Measurements from ENCODE around the gene HK1. TPM values are rescaled to one million over a fixed set of nuclear protein-coding genes. Genes with fewer than 3 reads are reported as not detected.

Gene HK1
- total RNA-seq, result 100 to 1,000 TPM; 151 to 153 TPM
- 144 TPM for polyA plus RNA-seq

DNA sequence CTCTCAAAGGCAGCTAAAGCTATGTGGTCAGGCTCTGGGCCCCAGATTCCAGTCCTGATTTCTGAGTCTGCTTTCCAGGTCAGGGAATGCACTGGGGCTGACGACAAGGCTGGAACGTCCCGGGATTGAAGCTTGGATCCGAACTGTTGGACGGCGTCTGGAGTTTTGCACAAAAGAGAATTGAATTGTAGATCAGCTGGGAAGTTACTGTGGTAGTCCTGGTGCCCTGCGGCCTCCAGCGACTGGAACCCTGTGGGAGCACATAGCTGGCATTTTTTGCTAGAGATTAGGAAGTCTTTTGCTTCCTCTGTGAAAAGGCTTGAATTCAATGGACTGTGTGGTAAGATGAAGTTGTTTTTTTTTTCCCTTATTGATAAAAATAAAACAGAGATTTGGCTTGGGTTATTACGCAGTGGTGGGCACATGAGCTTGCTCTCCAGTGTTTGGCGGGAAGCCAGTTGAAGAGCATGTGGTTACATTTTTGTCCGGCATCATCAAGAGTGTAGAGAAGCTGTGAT lies at the start of gene HK1:
HK1 (plus strand) TSS at position 51 of the 518 bp plus-strand sequence.
- no peak for DNase-seq
- POLR2A ChIA-PET, result no interaction called here
- CTCF ChIA-PET, result no interaction called here
- no peaks in the 10 kb centered on the region for H3K9me3 ChIP-seq (ENCODE audit: low read length)
- no peaks in the 10 kb centered on the region for H3K4me1 ChIP-seq (ENCODE audit: insufficient read depth, low read length)
- no peak within 1 kb of the TSS for H3K27ac Mint-ChIP-seq
- H3K27me3 Mint-ChIP-seq, result peaks cover 2 to 7% of the 10 kb centered on the region in 2 donors
- no peaks in the 10 kb centered on the region for H3K4me1 Mint-ChIP-seq
- peak within 1 kb of the TSS in 1 of 7 donors; percentile 73 for H3K4me3 Mint-ChIP-seq
- no peaks in the 10 kb centered on the region for H3K36me3 Mint-ChIP-seq
- H3K27me3 ChIP-seq (ENCODE audit: insufficient read depth, low read length, poor library complexity, severe bottlenecking), result no peaks in the 10 kb centered on the region
- no peak within 1 kb of the TSS for H3K27ac ChIP-seq (ENCODE audit: low read depth, low read length)
- no peaks in the 10 kb centered on the region for H3K36me3 ChIP-seq (ENCODE audit: insufficient read depth, low read length)
- H3K4me3 ChIP-seq (ENCODE audit: low read length), result no peak within 1 kb of the TSS
- H3K9me3 Mint-ChIP-seq, result no peaks in the 10 kb centered on the region

DNA sequence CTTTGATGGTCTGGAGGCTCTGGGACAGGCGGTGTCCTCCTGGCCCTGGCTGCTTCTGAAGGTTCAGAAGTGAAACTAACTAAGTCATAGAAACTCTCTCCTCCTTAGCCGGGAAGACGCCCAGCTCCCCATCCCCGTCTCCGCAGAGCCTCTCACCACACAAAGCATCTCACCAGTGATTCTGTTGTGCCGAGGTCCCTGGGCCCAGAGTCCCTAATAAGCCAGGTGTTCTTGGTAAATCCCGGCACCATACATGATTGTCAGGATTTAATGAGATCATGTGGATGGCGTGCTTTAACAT lies 48.7 kb upstream of the HK1 start:
- Mint-ChIP-seq H3K27me3 (peaks cover 0 to 2% of the 10 kb centered on the region in 2 donors), H3K4me1 (peaks cover 67 to 87% (median 69%) of the 10 kb centered on the region in 3 donors), H3K9me3 (no peaks in the 10 kb centered on the region), H3K36me3 (no peaks in the 10 kb centered on the region), H3K27ac (peak overlapping the region; percentile 89 to 99 (median 96)), H3K4me3 (peak overlapping the region; percentile 82 to 95 (median 88))
- CTCF ChIA-PET, result interaction anchor here (0.8 to 1.8 kb wide), 10 partner anchors 10 to 224 kb away, joined by 3 to 9 read pairs (median 4); no protein-coding TSS in a partner anchor
- DNase-seq, result no peak
- POLR2A ChIA-PET, result interaction anchor here (0.5 to 1.1 kb wide), 3 partner anchors 133 to 181 kb away, joined by 3 to 6 read pairs (median 4); no protein-coding TSS in a partner anchor
- H3K27me3 ChIP-seq (ENCODE audit: insufficient read depth, low read length, poor library complexity, severe bottlenecking), result no peaks in the 10 kb centered on the region
- no peaks in the 10 kb centered on the region for H3K9me3 ChIP-seq (ENCODE audit: low read length)
- peak overlapping the region; percentile 38 for H3K4me3 ChIP-seq (ENCODE audit: low read length)
- peak overlapping the region; percentile 74 for H3K27ac ChIP-seq (ENCODE audit: low read depth, low read length)
- no peaks in the 10 kb centered on the region for H3K36me3 ChIP-seq (ENCODE audit: insufficient read depth, low read length)
- H3K4me1 ChIP-seq (ENCODE audit: insufficient read depth, low read length), result peaks cover 65% of the 10 kb centered on the region

DNA sequence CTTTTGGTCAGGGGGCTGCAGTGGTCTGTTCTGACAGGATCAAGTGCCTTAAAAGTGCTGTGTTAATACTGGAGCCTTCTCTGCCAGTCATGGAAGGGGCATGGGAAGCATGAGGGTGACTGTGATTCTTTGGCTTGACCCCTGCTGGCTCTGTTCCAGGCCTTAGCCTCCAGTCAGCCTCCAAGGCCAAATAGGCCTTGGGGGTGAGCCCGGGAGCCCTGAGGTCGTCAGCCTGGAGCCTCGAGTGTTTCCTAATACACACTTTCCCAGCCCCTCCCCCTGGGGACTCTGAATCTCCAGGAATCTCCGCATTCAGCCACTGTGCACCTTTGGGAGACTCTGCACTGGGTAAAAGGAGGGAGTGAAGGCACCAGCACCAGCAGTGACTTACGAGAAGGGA lies 48.2 kb upstream of the HK1 start:
- Mint-ChIP-seq H3K27me3 (peaks cover 0 to 2% of the 10 kb centered on the region in 2 donors), H3K4me1 (peaks cover 61 to 83% (median 65%) of the 10 kb centered on the region in 3 donors), H3K36me3 (no peaks in the 10 kb centered on the region), H3K9me3 (no peaks in the 10 kb centered on the region), H3K4me3 (peak overlapping the region; percentile 82 to 95 (median 88)), H3K27ac (peak overlapping the region in 6 of 8 donors; percentile 90 to 99 (median 96))
- ChIA-PET POLR2A (no interaction called here), CTCF (interaction anchor here (1.3 to 1.4 kb wide), 2 partner anchors 24 to 87 kb away, joined by 3 to 4 read pairs; no protein-coding TSS in a partner anchor)
- Histone ChIP-seq H3K27me3 (ENCODE audit: insufficient read depth, low read length, poor library complexity, severe bottlenecking) (no peaks in the 10 kb centered on the region), H3K4me3 (ENCODE audit: low read length) (no peak overlapping the region), H3K27ac (ENCODE audit: low read depth, low read length) (peak overlapping the region; percentile 74), H3K9me3 (ENCODE audit: low read length) (no peaks in the 10 kb centered on the region), H3K4me1 (ENCODE audit: insufficient read depth, low read length) (peaks cover 62% of the 10 kb centered on the region), H3K36me3 (ENCODE audit: insufficient read depth, low read length) (no peaks in the 10 kb centered on the region)
- no peak for DNase-seq

DNA sequence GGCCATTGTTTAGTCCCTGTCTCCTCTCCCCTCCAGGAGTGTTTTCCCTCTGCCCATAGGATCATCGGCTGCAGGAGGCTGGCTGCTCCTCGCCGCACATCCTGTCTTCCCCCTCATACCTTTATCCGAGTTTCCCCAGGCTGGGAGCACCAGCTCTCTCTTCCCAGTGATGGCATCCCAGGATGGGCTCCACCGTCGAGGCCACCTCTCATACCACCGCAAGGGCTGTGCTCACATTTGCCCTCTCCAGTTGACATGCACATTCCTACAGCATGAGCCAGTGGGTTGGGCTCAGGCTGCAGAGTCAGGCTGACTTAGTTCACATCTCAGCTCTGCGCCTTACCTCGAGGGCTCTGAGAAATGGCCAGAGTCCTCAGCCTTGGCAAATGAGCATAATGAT lies 46.0 kb upstream of the HK1 start:
- Mint-ChIP-seq H3K27me3 (peaks cover 0 to 2% of the 10 kb centered on the region in 2 donors), H3K9me3 (no peaks in the 10 kb centered on the region), H3K4me1 (peaks cover 51 to 63% (median 55%) of the 10 kb centered on the region in 3 donors), H3K36me3 (no peaks in the 10 kb centered on the region), H3K27ac (peak overlapping the region in 4 of 8 donors; percentile 33 to 87 (median 54)), H3K4me3 (peak overlapping the region in 3 of 7 donors; percentile 36 to 82 (median 49))
- H3K4me3 ChIP-seq (ENCODE audit: low read length), result no peak overlapping the region
- H3K9me3 ChIP-seq (ENCODE audit: low read length), result no peaks in the 10 kb centered on the region
- DNase-seq, result no peak
- POLR2A ChIA-PET, result interaction anchor here (1.0 kb wide), 1 partner anchor 107 kb away, joined by 3 read pairs; no protein-coding TSS in a partner anchor
- H3K36me3 ChIP-seq (ENCODE audit: insufficient read depth, low read length), result no peaks in the 10 kb centered on the region
- H3K27ac ChIP-seq (ENCODE audit: low read depth, low read length), result no peak overlapping the region
- CTCF ChIA-PET, result interaction anchor here (0.7 to 2.6 kb wide), 4 partner anchors 8 to 160 kb away, joined by 3 to 7 read pairs (median 4); no protein-coding TSS in a partner anchor
- no peaks in the 10 kb centered on the region for H3K27me3 ChIP-seq (ENCODE audit: insufficient read depth, low read length, poor library complexity, severe bottlenecking)
- peaks cover 51% of the 10 kb centered on the region for H3K4me1 ChIP-seq (ENCODE audit: insufficient read depth, low read length)

DNA sequence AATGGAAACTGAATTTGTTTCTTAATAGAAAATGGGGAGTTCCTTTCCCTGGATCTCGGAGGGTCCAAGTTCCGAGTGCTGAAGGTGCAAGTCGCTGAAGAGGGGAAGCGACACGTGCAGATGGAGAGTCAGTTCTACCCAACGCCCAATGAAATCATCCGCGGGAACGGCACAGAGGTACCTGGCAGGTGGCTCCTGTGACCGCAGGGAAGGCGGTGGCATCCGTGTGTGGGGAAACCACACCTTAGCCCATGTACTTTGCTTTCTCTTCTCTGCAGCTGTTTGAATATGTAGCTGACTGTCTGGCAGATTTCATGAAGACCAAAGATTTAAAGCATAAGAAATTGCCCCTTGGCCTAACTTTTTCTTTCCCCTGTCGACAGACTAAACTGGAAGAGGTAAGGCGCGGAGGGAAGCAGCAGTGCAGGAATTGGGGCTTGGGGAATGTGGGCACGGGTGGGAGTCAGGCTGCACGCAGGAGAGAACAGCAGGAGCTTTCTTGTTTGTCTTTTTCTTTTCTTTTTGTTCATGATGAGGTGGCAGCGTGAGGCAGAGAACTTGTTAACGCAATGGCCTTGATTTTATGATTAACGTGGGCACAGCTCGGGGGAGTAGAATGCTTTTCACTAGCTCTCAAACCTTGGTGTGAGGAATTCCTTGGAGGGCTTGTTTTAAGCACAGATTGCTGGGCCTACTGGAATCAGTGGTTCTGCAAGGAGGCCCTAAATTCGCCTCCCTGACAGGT lies 45.4 kb upstream of the HK1 start:
- Histone ChIP-seq H3K4me1 (ENCODE audit: insufficient read depth, low read length) (peaks cover 51% of the 10 kb centered on the region), H3K36me3 (ENCODE audit: insufficient read depth, low read length) (no peaks in the 10 kb centered on the region), H3K4me3 (ENCODE audit: low read length) (peak overlapping the region; percentile 10), H3K27me3 (ENCODE audit: insufficient read depth, low read length, poor library complexity, severe bottlenecking) (no peaks in the 10 kb centered on the region), H3K27ac (ENCODE audit: low read depth, low read length) (no peak overlapping the region), H3K9me3 (ENCODE audit: low read length) (no peaks in the 10 kb centered on the region)
- CTCF ChIA-PET, result interaction anchor here (0.7 to 2.6 kb wide), 3 partner anchors 9 to 160 kb away, joined by 3 to 7 read pairs (median 4); no protein-coding TSS in a partner anchor
- Mint-ChIP-seq H3K36me3 (no peaks in the 10 kb centered on the region), H3K27me3 (peaks cover 0 to 2% of the 10 kb centered on the region in 2 donors), H3K9me3 (no peaks in the 10 kb centered on the region), H3K4me3 (peak overlapping the region; percentile 36 to 82 (median 62)), H3K27ac (peak overlapping the region; percentile 22 to 87 (median 70)), H3K4me1 (peaks cover 50 to 62% (median 54%) of the 10 kb centered on the region in 3 donors)
- DNase-seq, result peak in 3 of 5 donors; percentile 40 to 65 (median 54)
- POLR2A ChIA-PET, result interaction anchor here (0.6 to 1.0 kb wide), 2 partner anchors 108 to 138 kb away, joined by 3 to 6 read pairs; no protein-coding TSS in a partner anchor

DNA sequence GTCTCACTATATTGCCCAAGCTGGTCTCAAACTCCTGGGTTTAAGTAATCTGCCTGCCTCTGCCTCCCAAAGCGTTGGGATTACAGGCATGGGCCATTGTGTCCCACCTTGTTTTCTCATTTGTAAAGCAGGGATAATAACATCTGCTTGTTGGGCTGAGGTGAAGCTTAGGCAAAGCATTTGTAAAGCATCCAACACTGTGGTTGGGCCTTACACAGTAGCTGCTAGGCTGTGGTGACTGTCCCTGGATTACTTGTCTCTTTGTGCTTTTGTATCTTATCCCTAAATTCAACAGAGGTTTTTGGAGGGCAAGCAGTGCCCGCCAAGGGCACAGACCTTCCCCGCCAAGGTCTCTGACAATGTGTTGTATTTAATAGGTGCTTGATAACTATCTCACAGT lies 43.8 kb upstream of the HK1 start:
- ChIA-PET CTCF (interaction anchor here (0.8 to 9.6 kb wide), 4 partner anchors 12 to 174 kb away, joined by 3 to 103 read pairs (median 5); no protein-coding TSS in a partner anchor), POLR2A (no interaction called here)
- no peaks in the 10 kb centered on the region for H3K36me3 Mint-ChIP-seq
- peaks cover 37% of the 10 kb centered on the region for H3K4me1 ChIP-seq (ENCODE audit: insufficient read depth, low read length)
- DNase-seq, result no peak
- H3K4me3 ChIP-seq (ENCODE audit: low read length), result no peak overlapping the region
- H3K27ac ChIP-seq (ENCODE audit: low read depth, low read length), result no peak overlapping the region
- H3K27me3 Mint-ChIP-seq, result peaks cover 0 to 2% of the 10 kb centered on the region in 2 donors
- H3K27me3 ChIP-seq (ENCODE audit: insufficient read depth, low read length, poor library complexity, severe bottlenecking), result no peaks in the 10 kb centered on the region
- H3K9me3 Mint-ChIP-seq, result no peaks in the 10 kb centered on the region
- H3K27ac Mint-ChIP-seq, result peak overlapping the region in 3 of 8 donors; percentile 12 to 50 (median 17)
- peaks cover 35 to 47% (median 40%) of the 10 kb centered on the region in 3 donors for H3K4me1 Mint-ChIP-seq
- H3K9me3 ChIP-seq (ENCODE audit: low read length), result no peaks in the 10 kb centered on the region
- H3K4me3 Mint-ChIP-seq, result no peak overlapping the region
- no peaks in the 10 kb centered on the region for H3K36me3 ChIP-seq (ENCODE audit: insufficient read depth, low read length)

DNA sequence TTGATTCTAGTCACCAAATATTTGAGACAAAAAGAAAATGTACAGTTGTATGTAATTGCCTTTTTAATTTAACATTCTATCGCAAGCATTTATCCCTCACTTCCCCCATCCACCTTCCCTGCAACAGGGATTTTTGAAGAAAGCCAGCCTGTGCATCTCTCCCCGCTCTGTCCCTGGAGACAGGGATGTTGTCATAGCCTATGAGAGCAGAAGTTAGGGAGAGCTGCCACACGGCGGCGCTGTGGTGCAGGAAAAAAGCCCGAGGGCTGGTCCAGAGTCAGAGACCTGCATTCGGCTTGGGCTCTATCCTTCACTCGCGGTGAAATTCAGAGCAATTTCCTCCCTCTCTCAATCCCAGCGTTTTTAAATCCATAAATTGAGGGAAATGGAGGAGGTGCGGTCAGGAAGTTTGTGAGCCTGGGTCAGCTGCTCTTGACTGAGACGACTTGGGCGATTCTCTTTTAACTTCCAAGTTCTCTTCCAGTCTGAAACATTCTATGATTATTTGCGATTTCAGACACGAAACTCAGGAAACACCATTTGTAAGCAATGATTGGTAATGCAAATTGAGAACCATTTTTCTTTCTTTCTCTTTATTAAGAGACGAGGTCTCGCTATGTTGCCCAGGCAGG lies 40.7 kb upstream of the HK1 start:
- H3K27me3 Mint-ChIP-seq, result peaks cover 0 to 2% of the 10 kb centered on the region in 2 donors
- Histone ChIP-seq H3K27me3 (ENCODE audit: insufficient read depth, low read length, poor library complexity, severe bottlenecking) (no peaks in the 10 kb centered on the region), H3K36me3 (ENCODE audit: insufficient read depth, low read length) (no peaks in the 10 kb centered on the region), H3K9me3 (ENCODE audit: low read length) (no peaks in the 10 kb centered on the region), H3K4me3 (ENCODE audit: low read length) (no peak overlapping the region), H3K27ac (ENCODE audit: low read depth, low read length) (no peak overlapping the region), H3K4me1 (ENCODE audit: insufficient read depth, low read length) (peaks cover 20% of the 10 kb centered on the region)
- peaks cover 12 to 21% (median 16%) of the 10 kb centered on the region in 3 donors for H3K4me1 Mint-ChIP-seq
- no peaks in the 10 kb centered on the region for H3K36me3 Mint-ChIP-seq
- ChIA-PET POLR2A (no interaction called here), CTCF (interaction anchor here (0.9 to 9.6 kb wide), 9 partner anchors 9 to 278 kb away, joined by 3 to 103 read pairs (median 4); no protein-coding TSS in a partner anchor)
- no peak overlapping the region for H3K4me3 Mint-ChIP-seq
- H3K9me3 Mint-ChIP-seq, result no peaks in the 10 kb centered on the region
- peak; percentile 66 to 87 (median 78) for DNase-seq
- H3K27ac Mint-ChIP-seq, result peak overlapping the region in 2 of 8 donors; percentile 6 to 8
